HFF-Myc (cell line): Measurements from ENCODE around the gene DNAH11.
"Not testable (repeated sequence)": the region's sequence is repeated elsewhere in the genome, so short reads cannot be mapped to it uniquely, and the experiment has no call there.

Source experiments
- DNase-seq: peaks from one replicate; pipeline ENCODE4 v3.0.0-alpha.2; 2011; ENCODE audit warnings: low read depth; ENCODE audit errors: extremely low read depth
- H3K4me3 ChIP-seq: replicated peaks from 2 replicates; pipeline ENCODE4 v1.5.1; 2011; ENCODE audit warnings: low read depth, mild to moderate bottlenecking, control low read depth, low read length
- CTCF ChIP-seq: IDR thresholded peaks from 2 replicates; pipeline ENCODE4 v1.5.1; 2012; ENCODE audit warnings: mild to moderate bottlenecking, low read depth, low read length, control low read depth; ENCODE audit errors: missing control alignments

Gene DNAH11

GRCh38 chr7:21866731-21867130, 323.9 kb downstream of the DNAH11 start:
- DNase-seq: no peak
- no peak overlapping the region for H3K4me3 ChIP-seq
- no peak for TF ChIP-seq CTCF

GRCh38 chr7:21867226-21867625, 324.4 kb downstream of the DNAH11 start:
- TF ChIP-seq CTCF: no peak
- H3K4me3 ChIP-seq: no peak overlapping the region

DNA sequence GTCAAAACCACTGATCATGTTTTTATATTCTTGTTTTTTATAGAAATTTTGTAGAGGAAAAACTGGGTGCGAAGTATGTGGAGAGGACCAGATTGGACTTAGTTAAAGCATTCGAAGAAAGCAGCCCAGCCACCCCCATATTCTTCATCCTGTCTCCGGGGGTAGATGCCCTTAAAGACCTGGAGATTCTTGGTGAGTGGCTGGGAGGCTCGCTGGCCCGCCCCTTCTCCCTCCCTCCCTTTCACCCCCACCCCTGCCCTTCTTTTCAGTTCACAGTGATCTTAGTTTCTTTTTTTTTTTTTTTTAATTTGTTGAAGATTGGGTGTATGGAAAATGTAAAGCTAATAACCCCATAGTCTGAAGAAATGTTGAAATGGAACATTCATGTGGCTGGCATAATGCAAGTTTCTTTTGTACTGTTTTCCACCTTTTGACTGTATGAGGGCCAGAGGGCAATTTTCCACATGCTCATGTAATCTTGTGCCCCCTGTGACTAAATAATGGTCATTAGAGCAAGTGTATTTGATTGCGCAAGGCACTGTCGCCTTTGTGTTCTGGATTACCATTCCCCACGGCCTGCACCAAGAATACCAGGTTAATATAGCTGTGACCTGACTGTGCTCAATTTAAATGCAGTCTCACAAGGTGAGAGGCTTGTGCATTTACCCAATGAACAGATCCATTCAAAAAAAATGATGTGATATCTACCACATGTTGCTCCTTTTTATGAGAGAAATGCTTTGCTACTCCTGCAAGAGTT, 325.2 kb downstream of the DNAH11 start:
- H3K4me3 ChIP-seq: no peak overlapping the region
- DNase-seq: no peak
- no peak for TF ChIP-seq CTCF

More at GRCh38 chr7:21867226-21867625, 324.4 kb downstream of the DNAH11 start:
- DNase-seq: no peak

GRCh38 chr7:21868576-21868850, 325.7 kb downstream of the DNAH11 start:
- no peak overlapping the region for H3K4me3 ChIP-seq
- no peak for DNase-seq
- no peak for TF ChIP-seq CTCF

- no peak for TF ChIP-seq CTCF
- H3K4me3 ChIP-seq: no peak overlapping the region
- DNase-seq: no peak
Observed at GRCh38 chr7:21869785-21870402, 327.1 kb downstream of the DNAH11 start.

- no peak for TF ChIP-seq CTCF
- DNase-seq: no peak
- H3K4me3 ChIP-seq: no peak overlapping the region
Observed at GRCh38 chr7:21883069-21883468, 340.2 kb downstream of the DNAH11 start.

DNA sequence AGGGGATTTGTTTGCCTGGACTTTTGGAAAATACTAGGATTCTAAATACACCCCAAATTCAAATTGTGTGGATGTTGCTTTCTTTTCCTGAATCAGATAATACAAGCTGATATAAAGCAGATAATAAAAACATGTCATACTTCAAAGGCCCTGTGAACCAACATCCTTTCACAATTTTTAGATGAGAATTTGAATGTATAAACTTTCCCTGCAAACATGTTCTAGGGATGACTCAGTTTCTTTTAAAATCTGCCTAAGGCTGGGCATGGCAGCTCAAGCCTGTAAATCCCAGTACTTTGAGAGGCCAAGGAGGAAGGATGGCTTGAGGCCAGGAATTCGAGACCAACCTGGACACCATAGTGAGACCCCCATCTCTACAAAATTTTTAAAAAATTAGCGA, 340.7 kb downstream of the DNAH11 start:
- not testable (repeated sequence) for H3K4me3 ChIP-seq, DNase-seq
